ENCODE measurements around the gene TRIM31.

GRCh38 chr6:30129265-30130178 is 16.6 kb upstream of the TRIM31 start:
- TF ChIP-seq, protein P1, sequence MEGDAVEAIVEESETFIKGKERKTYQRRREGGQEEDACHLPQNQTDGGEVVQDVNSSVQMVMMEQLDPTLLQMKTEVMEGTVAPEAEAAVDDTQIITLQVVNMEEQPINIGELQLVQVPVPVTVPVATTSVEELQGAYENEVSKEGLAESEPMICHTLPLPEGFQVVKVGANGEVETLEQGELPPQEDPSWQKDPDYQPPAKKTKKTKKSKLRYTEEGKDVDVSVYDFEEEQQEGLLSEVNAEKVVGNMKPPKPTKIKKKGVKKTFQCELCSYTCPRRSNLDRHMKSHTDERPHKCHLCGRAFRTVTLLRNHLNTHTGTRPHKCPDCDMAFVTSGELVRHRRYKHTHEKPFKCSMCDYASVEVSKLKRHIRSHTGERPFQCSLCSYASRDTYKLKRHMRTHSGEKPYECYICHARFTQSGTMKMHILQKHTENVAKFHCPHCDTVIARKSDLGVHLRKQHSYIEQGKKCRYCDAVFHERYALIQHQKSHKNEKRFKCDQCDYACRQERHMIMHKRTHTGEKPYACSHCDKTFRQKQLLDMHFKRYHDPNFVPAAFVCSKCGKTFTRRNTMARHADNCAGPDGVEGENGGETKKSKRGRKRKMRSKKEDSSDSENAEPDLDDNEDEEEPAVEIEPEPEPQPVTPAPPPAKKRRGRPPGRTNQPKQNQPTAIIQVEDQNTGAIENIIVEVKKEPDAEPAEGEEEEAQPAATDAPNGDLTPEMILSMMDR (optimal IDR thresholded peaks at IDR 0.05 in 1 of 3, IDR thresholded peaks at IDR 0.05 in 1 of 3, conservative IDR thresholded peaks at IDR 0.05 in 1 of 3; ENCODE audit: extremely low read depth in 1 of 3, insufficient read depth in 2 of 3, low read length in 3 of 3) = no peak
- TF ChIP-seq EZH2 (IDR thresholded peaks at IDR 0.05; ENCODE audit: low read length) = peak; percentile 7

All from keratinocyte (primary cell).